ENCODE measurements around the gene CFAP54.

The CFAP54 gene

GRCh38 chr12:96751626-96752025 is 262.2 kb downstream of the CFAP54 start:
- DNase-seq, result no peak

- DNase-seq, result no peak
These were observed 262.8 kb downstream of the CFAP54 start for GRCh38 chr12:96752211-96752610.

- no peak for DNase-seq
These were observed 276.9 kb downstream of the CFAP54 start for GRCh38 chr12:96766232-96766631.

GRCh38 chr12:96769400-96769799 is 280.0 kb downstream of the CFAP54 start:
- DNase-seq, result no peak

- DNase-seq, result no peak
These were observed 281.1 kb downstream of the CFAP54 start for GRCh38 chr12:96770219-96771102.

- DNase-seq, result no peak
These were observed 283.7 kb downstream of the CFAP54 start for GRCh38 chr12:96773031-96773430.

GRCh38 chr12:96774496-96775256 is 285.3 kb downstream of the CFAP54 start:
- DNase-seq, result no peak

GRCh38 chr12:96776908-96777307 is 287.5 kb downstream of the CFAP54 start:
- DNase-seq, result no peak

- DNase-seq, result no peak
These were observed 291.0 kb downstream of the CFAP54 start for GRCh38 chr12:96780330-96780729.

GRCh38 chr12:96786791-96787190 is 297.4 kb downstream of the CFAP54 start:
- DNase-seq, result no peak

- DNase-seq, result no peak
These were observed 314.6 kb downstream of the CFAP54 start for GRCh38 chr12:96803969-96804368.

GRCh38 chr12:96806272-96806671 is 316.9 kb downstream of the CFAP54 start:
- DNase-seq, result no peak

- no peak for DNase-seq
These were observed 318.4 kb downstream of the CFAP54 start for GRCh38 chr12:96807741-96808140.

GRCh38 chr12:96808587-96808986 is 319.2 kb downstream of the CFAP54 start:
- DNase-seq, result no peak

- no peak for DNase-seq
These were observed 320.1 kb downstream of the CFAP54 start for GRCh38 chr12:96809522-96809921.

GRCh38 chr12:96810057-96810456 is 320.7 kb downstream of the CFAP54 start:
- no peak for DNase-seq

GRCh38 chr12:96810477-96810876 is 321.1 kb downstream of the CFAP54 start:
- DNase-seq, result no peak

GRCh38 chr12:96811083-96811482 is 321.7 kb downstream of the CFAP54 start:
- DNase-seq, result no peak

- no peak for DNase-seq
These were observed 322.8 kb downstream of the CFAP54 start for GRCh38 chr12:96812153-96812552.

GRCh38 chr12:96814200-96814599 is 324.8 kb downstream of the CFAP54 start:
- DNase-seq, result no peak

GRCh38 chr12:96821592-96821991 is 332.2 kb downstream of the CFAP54 start:
- DNase-seq, result no peak

GRCh38 chr12:96822641-96823040 is 333.3 kb downstream of the CFAP54 start:
- DNase-seq, result no peak

GRCh38 chr12:96824074-96824837 is 334.9 kb downstream of the CFAP54 start:
- no peak for DNase-seq

All from C1 segment of cervical spinal cord (tissue), 14 donors.